D721Med (cell line): ENCODE measurements around the gene SMPD3.

Experiments
- DNase-seq: peaks from one replicate; pipeline ENCODE4 v3.0.0; 2011; ENCODE audit warnings: low spot score; ENCODE audit not compliant: insufficient read length
- FAIRE-seq: peaks from 2 replicates; lab custom pipeline; 2011; peaks lifted over from hg19 to GRCh38; lab: Jason Lieb, UNC
- TF ChIP-seq, protein P1 (sequence below): IDR thresholded peaks from 2 replicates; pipeline ENCODE4 v1.5.1; 2012; ENCODE audit warnings: mild to moderate bottlenecking, control low read depth; ENCODE audit not compliant: insufficient read depth; ENCODE audit errors: missing control alignments

SMPD3 gene

DNA sequence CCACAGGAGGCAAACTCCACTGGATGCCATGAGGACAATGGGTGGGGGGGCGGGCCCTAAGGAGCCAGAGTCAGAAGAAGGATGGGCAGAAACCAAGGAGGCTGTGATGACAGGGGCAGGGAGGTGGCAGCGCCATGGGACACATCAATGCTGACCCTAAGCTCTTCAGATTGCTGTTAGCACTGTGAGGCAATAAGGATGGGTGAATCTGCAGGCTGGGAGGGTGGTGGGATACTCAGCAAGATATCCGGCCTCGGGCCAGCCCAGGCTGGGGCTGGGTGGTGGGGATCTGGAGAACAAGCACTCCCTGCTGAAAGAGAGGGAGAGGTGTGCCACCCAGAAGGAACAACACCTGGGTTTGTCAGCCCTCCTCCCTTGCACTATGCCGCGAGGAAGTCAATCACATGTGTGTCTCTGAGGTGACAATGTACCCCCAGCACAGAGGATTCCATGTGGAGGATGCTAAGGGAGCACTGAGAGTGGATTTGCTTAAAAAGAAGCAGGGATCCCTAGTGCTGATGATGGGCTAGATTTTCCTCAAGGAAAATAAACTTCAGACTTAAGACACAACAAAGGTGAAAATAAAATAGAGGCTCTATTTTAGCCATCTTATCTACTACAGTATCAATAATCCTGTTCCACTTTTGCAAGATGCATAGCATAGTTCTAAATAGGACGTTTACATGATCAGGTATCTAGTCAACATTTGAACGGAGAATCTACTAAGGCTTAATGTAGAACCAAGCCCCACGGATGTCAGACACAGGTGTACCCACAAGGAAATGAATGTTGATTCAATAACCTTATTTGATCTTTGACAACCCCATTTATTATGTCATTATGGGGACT, 22.6 kb downstream of the SMPD3 start:
- DNase-seq = no peak
- no peak for FAIRE-seq
- TF ChIP-seq, protein P1, sequence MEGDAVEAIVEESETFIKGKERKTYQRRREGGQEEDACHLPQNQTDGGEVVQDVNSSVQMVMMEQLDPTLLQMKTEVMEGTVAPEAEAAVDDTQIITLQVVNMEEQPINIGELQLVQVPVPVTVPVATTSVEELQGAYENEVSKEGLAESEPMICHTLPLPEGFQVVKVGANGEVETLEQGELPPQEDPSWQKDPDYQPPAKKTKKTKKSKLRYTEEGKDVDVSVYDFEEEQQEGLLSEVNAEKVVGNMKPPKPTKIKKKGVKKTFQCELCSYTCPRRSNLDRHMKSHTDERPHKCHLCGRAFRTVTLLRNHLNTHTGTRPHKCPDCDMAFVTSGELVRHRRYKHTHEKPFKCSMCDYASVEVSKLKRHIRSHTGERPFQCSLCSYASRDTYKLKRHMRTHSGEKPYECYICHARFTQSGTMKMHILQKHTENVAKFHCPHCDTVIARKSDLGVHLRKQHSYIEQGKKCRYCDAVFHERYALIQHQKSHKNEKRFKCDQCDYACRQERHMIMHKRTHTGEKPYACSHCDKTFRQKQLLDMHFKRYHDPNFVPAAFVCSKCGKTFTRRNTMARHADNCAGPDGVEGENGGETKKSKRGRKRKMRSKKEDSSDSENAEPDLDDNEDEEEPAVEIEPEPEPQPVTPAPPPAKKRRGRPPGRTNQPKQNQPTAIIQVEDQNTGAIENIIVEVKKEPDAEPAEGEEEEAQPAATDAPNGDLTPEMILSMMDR = no peak

DNA sequence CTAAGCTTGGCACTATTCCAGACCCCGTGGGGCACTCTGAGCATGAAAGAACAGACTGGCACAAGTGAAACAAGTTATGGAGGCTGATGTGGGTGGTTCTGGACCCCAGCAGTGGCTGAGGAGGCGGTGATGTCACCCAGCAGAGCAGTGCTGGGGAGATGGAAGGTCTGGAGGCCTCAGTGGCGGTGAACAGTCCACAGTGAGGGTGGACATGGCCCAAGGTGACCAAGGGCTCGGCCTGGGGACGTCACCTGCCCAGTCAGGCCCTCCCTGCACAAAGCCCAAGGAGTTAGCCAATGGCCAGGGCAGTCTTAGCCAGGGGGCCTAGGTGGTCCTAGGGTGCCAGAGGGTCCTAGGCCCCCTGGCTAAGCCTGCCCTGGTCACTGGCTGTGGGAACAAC, 24.5 kb downstream of the SMPD3 start:
- FAIRE-seq (no peak), DNase-seq (no peak)
- TF ChIP-seq, protein P1 = no peak

DNA sequence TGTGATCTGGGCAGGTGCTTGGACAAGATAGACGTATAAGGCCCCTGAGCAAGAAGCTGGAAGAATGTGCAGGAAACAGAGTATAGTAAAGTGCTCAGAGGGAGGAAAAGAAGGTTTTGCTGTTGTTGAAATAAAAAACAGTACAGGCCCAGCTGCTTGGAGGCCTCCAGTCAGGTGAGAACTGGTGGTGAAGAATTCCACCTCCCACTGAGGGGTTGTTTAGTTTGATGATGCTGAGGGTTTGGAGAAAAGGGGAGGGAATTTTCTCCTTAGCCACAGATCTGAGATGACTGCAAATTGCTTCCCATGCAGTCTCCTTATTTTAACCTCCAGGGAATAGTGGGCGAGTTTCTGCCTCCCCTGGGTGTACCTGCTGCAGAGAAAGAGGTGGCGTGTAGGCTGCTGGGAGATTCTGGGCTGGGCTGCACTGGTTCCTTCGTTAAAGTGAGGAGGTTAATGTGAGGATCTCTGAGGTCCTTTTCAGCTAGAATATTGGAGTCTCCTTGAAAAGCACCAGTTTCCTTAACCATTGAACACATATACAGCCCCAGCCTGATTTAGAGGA, 25.8 kb downstream of the SMPD3 start:
- DNase-seq = no peak
- TF ChIP-seq, protein P1 = no peak
- FAIRE-seq = no peak

DNA sequence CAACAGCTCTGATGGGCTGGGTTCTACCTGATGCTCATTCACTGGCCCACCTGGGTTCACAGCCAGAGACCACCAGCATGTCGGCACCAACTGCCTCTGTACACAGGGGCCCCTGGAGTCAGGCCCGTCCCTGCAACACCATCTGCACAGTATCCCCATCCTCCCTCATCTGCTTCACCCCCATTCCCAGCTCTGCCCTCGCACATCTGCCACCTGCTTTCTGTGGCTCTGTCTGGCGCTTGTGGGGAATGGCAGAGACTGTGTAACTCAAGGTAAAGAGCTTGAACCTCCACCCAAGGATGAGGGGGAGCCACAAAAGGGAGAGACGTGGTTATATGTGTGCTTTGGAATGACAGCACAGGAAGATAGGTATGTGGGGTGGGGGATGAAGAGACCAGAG, 27.2 kb downstream of the SMPD3 start:
- TF ChIP-seq, protein P1 = no peak
- FAIRE-seq (no peak), DNase-seq (no peak)

DNA sequence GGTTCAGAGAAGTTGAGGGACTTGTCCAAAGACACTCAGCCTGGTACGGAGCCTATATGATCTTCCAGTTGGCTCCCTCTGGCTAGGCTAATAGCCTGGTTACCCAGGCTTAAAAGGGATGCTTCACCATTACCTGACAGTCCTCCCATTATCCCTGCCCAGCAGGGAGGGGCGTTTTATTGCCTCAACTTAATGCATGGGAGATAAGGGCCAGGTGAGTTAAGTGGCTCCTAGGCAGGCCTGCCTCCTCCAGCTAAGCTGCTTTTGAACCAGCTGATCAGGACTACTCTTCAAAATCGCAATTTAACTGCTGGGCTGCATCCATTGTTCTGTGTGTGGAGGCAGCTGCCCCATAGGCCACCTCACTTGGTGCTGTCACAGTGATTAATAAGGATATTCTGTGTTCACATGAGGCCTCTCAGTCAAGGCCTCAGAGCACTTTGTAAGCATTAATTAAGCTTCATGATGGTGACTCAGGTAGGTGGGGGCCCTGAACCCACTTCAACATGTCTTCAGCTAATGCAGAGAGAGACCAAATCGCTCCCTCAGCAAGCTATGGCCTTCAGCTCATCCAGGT, 27.9 kb downstream of the SMPD3 start:
- DNase-seq (no peak), FAIRE-seq (no peak)
- TF ChIP-seq, protein P1 = no peak

DNA sequence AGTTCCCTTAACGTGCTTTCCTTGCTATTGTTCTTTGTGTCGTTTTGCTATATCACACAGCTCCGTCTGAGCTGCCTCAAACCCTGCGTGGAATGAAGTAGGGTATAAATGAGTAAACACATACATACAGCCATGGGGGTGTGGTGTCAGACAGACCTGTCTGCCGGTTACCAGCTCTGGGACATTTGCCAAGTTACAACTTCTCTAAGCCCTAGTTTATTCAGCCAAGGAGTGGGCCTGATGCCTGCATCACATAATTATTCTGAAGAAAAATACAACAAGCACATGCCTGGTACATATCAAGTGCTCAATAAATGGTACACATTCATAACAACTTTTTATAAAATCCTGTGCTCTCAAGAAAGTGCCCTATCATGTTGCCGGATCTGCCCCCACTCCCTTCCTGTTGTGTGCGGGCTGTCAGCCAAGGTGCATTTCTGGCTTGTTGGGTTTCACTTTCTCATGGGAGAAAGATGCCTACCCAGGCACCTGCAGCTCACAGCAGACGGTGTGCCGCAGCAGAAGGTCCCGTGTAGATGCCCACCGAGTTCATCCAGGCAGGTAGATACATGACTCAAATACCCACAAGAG, 30.5 kb downstream of the SMPD3 start:
- TF ChIP-seq, protein P1 = no peak
- no peak for DNase-seq
- FAIRE-seq = no peak
